Measurements from ENCODE around the gene PLK1.
A peak's percentile ranks its signal among the peaks of the same experiment; 100 is the strongest.

The PLK1 gene

DNA sequence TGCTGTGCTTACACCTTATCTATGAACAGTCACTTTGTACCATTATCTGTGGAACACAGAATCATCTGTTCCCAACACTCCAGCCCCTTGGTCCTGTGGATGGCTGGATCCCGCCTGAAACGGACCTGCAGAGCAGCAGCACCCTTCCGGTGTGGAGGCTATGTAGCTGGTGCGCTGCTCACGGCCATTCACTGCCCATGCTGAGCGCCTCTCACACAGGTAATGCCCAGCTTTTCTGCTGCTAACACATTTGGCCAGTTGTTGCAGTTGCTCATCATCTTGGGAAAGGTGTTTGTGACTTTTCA lies 11.4 kb upstream of the PLK1 start:
- no peaks in the 10 kb centered on the region for H3K4me1 ChIP-seq
- in situ Hi-C loops (cut with MboI; ENCODE audit: low sequenced_read_pairs): no loop called here
- no peaks in the 10 kb centered on the region for H3K9me3 ChIP-seq
- DNase-seq (ENCODE audit: low spot score in 2 of 2): no peak
- no peak overlapping the region for H3K4me3 ChIP-seq
- no peaks in the 10 kb centered on the region for H3K27me3 ChIP-seq (ENCODE audit: low read depth)
- peaks cover 74% of the 10 kb centered on the region for H3K36me3 ChIP-seq (replicated peaks)

DNA sequence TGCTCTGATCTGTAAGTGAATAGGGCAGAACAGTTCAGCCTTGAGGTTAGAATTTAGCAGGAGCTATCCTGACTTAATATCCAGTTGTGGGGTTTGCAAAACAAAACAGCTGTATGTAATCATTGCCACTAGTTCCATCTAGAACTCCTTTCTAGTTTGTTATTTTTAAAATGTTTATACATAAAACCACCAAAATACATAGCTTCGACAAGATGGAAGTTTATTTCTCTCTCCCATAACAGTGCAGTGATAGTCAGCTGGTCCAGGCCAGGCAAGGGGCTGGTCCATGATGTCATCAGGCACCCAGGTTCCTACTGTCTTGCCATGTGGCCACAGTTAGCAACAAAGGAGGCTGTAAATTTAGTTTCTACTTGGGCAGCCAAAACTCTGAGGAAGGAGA lies 10.5 kb upstream of the PLK1 start:
- H3K9me3 ChIP-seq: no peaks in the 10 kb centered on the region
- no peak overlapping the region for H3K4me3 ChIP-seq
- H3K4me1 ChIP-seq: no peaks in the 10 kb centered on the region
- H3K27me3 ChIP-seq (ENCODE audit: low read depth): no peaks in the 10 kb centered on the region
- no peak for DNase-seq (ENCODE audit: low spot score in 2 of 2)
- in situ Hi-C loops (cut with MboI; ENCODE audit: low sequenced_read_pairs): no loop called here
- peaks cover 65% of the 10 kb centered on the region for H3K36me3 ChIP-seq (replicated peaks)

DNA sequence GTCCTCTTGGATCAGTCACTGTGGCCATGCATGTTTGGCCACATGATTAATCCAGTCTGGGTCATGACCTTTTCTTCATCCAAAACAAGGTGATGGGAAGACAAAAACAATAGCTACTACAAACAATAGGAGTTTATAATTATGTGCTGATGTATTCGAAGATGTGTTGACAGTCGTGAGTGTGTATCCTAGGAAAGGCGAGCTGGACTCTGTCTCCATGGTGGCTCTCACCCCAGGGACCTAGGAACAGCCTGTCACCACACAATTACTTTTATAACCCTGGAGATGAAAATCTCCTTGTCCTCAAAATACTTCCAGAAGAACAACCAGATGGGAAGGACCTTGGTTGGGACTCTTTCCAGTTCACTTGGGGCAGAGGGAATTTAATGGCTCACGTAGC lies 9.8 kb upstream of the PLK1 start:
- H3K36me3 ChIP-seq (replicated peaks): peaks cover 58% of the 10 kb centered on the region
- in situ Hi-C loops (cut with MboI; ENCODE audit: low sequenced_read_pairs): no loop called here

GRCh38 chr16:23670137-23670776 lies 8.4 kb upstream of the PLK1 start:
- H3K4me1 ChIP-seq: peaks cover 8% of the 10 kb centered on the region
- no peak for DNase-seq (ENCODE audit: low spot score in 2 of 2)
- in situ Hi-C loops (cut with MboI; ENCODE audit: low sequenced_read_pairs): no loop called here
- no peak overlapping the region for H3K4me3 ChIP-seq
- H3K9me3 ChIP-seq: no peaks in the 10 kb centered on the region
- no peaks in the 10 kb centered on the region for H3K27me3 ChIP-seq (ENCODE audit: low read depth)
- peaks cover 44% of the 10 kb centered on the region for H3K36me3 ChIP-seq (replicated peaks)

More for the DNA sequence above, 9.8 kb upstream of the PLK1 start:
- no peaks in the 10 kb centered on the region for H3K27me3 ChIP-seq (ENCODE audit: low read depth)
- no peaks in the 10 kb centered on the region for H3K9me3 ChIP-seq
- no peak overlapping the region for H3K4me3 ChIP-seq
- H3K4me1 ChIP-seq: peaks cover 4% of the 10 kb centered on the region
- DNase-seq (ENCODE audit: low spot score in 2 of 2): no peak

GRCh38 chr16:23673971-23674614 lies 4.6 kb upstream of the PLK1 start:
- in situ Hi-C loops (cut with MboI; ENCODE audit: low sequenced_read_pairs): no loop called here
- DNase-seq (ENCODE audit: low spot score in 2 of 2): no peak
- Histone ChIP-seq H3K4me3 (no peak overlapping the region), H3K27me3 (ENCODE audit: low read depth) (no peaks in the 10 kb centered on the region), H3K36me3 (replicated peaks) (peaks cover 14% of the 10 kb centered on the region), H3K4me1 (peaks cover 21% of the 10 kb centered on the region), H3K9me3 (no peaks in the 10 kb centered on the region)

DNA sequence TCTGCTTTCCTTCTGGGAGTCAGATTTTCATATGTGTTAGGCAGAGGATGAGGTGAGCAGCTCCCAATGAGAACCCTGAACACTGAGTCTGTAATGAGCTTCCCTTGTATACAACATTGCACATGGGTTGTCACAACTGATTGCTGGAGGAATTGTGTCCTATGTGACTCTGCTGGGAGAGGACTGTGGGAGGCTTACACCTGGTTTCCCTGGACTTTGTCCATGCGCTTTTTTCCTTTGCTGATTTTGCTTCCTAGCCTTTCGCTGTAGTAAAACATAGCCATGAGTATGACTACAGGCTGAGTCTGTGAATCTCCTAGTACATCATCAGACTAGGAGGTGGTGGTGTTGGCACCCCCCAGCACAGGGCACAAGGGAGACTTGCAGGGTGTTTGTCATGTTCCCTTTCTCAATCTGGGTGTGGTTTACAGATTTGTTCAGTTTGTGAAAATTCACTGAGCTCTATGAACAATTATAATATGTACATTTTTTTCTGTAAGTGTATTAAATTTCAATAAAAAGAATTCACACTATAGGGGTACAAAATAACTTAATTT lies 1.7 kb upstream of the PLK1 start:
- in situ Hi-C loops (cut with MboI; ENCODE audit: low sequenced_read_pairs): no loop called here
- H3K4me3 ChIP-seq: no peak overlapping the region
- H3K27me3 ChIP-seq (ENCODE audit: low read depth): no peaks in the 10 kb centered on the region
- no peak for DNase-seq (ENCODE audit: low spot score in 2 of 2)
- H3K9me3 ChIP-seq: no peaks in the 10 kb centered on the region
- peaks cover 29% of the 10 kb centered on the region for H3K4me1 ChIP-seq
- peaks cover 30% of the 10 kb centered on the region for H3K36me3 ChIP-seq (replicated peaks)

GRCh38 chr16:23679274-23679985 lies 741 bp downstream of the PLK1 start:
- Histone ChIP-seq H3K36me3 (replicated peaks) (peaks cover 54% of the 10 kb centered on the region), H3K4me3 (peak overlapping the region; percentile 95), H3K9me3 (no peaks in the 10 kb centered on the region), H3K27me3 (ENCODE audit: low read depth) (no peaks in the 10 kb centered on the region), H3K4me1 (peaks cover 21% of the 10 kb centered on the region)
- peak in 1 of 2 experiments; percentile 70 for DNase-seq (ENCODE audit: low spot score in 2 of 2)
- in situ Hi-C loops (cut with MboI; ENCODE audit: low sequenced_read_pairs): no loop called here

- H3K4me1 ChIP-seq: peaks cover 21% of the 10 kb centered on the region
- H3K4me3 ChIP-seq: peak overlapping the region; percentile 95
- no peak for DNase-seq (ENCODE audit: low spot score in 2 of 2)
- H3K36me3 ChIP-seq (replicated peaks): peaks cover 57% of the 10 kb centered on the region
- in situ Hi-C loops (cut with MboI; ENCODE audit: low sequenced_read_pairs): no loop called here
- no peaks in the 10 kb centered on the region for H3K9me3 ChIP-seq
- no peaks in the 10 kb centered on the region for H3K27me3 ChIP-seq (ENCODE audit: low read depth)
Observed at GRCh38 chr16:23679986-23680336, 1.3 kb downstream of the PLK1 start.

DNA sequence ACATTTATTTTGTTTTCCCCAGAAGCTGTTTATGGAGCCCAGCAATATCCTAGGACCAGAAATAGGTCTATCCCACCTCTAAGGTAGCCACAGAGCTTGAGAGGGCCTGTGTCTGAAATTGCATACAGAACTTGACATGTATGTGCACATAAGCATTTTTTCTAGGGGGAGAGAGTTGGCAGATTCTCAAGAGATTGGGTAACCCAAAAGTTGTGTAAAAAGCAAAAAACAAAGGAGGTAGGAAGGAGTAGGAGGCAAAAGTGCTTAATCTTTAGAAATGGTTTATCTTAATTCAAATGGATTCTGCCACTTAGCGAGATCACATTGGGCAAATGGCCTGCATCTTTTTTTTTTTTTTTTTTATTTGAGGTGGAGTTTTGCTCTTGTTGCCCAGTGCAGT lies 3.5 kb downstream of the PLK1 start:
- H3K4me3 ChIP-seq: no peak overlapping the region
- no peaks in the 10 kb centered on the region for H3K27me3 ChIP-seq (ENCODE audit: low read depth)
- no peaks in the 10 kb centered on the region for H3K9me3 ChIP-seq
- in situ Hi-C loops (cut with MboI; ENCODE audit: low sequenced_read_pairs): no loop called here
- peaks cover 74% of the 10 kb centered on the region for H3K36me3 ChIP-seq (replicated peaks)
- H3K4me1 ChIP-seq: peaks cover 19% of the 10 kb centered on the region
- DNase-seq (ENCODE audit: low spot score in 2 of 2): no peak

- Histone ChIP-seq H3K36me3 (replicated peaks) (peaks cover 87% of the 10 kb centered on the region), H3K4me3 (no peak overlapping the region), H3K27me3 (ENCODE audit: low read depth) (no peaks in the 10 kb centered on the region), H3K9me3 (no peaks in the 10 kb centered on the region), H3K4me1 (peaks cover 8% of the 10 kb centered on the region)
- no peak for DNase-seq (ENCODE audit: low spot score in 2 of 2)
- in situ Hi-C loops (cut with MboI; ENCODE audit: low sequenced_read_pairs): no loop called here
Observed at GRCh38 chr16:23683487-23683886, 4.8 kb downstream of the PLK1 start.

DNA sequence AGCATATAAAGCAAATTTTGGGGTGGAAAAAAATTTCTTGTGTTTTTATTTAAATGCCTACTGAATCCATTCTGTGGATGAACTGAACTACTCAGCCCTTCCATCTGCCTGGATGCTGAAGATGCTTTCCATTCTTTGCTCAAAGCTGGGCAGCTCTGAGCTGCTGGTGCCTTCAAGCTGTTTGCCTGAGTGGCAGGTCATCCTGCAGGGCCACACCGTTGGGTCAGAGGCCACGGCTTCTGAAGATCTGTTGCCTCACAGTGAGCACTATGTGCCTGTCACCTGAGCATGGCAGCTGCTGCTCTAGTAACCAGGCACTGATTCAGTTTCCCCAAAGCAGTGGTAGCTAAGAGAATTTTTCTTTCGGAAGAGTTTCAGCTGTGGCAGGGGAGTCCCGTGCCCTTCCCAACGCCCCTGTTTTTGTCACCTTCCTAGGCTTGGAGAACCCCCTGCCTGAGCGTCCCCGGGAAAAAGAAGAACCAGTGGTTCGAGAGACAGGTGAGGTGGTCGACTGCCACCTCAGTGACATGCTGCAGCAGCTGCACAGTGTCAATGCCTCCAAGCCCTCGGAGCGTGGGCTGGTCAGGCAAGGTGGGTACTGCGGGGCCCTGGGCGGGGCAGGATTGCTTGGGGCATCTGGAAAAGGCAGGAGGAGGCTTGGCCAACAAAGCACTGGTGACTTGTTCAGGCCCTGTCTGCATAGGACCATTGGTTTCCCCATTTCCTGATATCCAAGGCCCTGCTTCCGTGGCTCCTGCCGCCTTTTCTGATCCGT lies 8.5 kb downstream of the PLK1 start:
- Histone ChIP-seq H3K4me3 (no peak overlapping the region), H3K27me3 (ENCODE audit: low read depth) (no peaks in the 10 kb centered on the region), H3K9me3 (no peaks in the 10 kb centered on the region), H3K36me3 (replicated peaks) (peaks cover 96% of the 10 kb centered on the region), H3K4me1 (no peaks in the 10 kb centered on the region)
- in situ Hi-C loops (cut with MboI; ENCODE audit: low sequenced_read_pairs): no loop called here
- DNase-seq (ENCODE audit: low spot score in 2 of 2): no peak

DNA sequence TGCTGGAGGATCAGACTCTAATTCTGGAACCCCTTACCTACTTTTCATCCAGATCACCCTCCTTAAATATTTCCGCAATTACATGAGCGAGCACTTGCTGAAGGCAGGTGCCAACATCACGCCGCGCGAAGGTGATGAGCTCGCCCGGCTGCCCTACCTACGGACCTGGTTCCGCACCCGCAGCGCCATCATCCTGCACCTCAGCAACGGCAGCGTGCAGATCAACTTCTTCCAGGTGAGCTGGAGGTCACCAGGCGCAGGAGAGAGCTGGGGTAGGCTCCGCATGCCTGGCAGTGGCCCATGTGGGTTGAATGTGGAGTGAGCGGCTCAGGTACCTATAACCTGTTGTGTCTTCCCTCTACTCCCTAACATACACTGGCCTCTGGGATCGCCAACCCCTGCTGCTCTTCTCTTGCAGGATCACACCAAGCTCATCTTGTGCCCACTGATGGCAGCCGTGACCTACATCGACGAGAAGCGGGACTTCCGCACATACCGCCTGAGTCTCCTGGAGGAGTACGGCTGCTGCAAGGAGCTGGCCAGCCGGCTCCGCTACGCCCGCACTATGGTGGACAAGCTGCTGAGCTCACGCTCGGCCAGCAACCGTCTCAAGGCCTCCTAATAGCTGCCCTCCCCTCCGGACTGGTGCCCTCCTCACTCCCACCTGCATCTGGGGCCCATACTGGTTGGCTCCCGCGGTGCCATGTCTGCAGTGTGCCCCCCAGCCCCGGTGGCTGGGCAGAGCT lies 10.9 kb downstream of the PLK1 start:
- DNase-seq (ENCODE audit: low spot score in 2 of 2): no peak
- Histone ChIP-seq H3K4me1 (no peaks in the 10 kb centered on the region), H3K27me3 (ENCODE audit: low read depth) (no peaks in the 10 kb centered on the region), H3K4me3 (no peak overlapping the region), H3K9me3 (no peaks in the 10 kb centered on the region), H3K36me3 (replicated peaks) (peaks cover 74% of the 10 kb centered on the region)
- in situ Hi-C loops (cut with MboI; ENCODE audit: low sequenced_read_pairs): no loop called here

DNA sequence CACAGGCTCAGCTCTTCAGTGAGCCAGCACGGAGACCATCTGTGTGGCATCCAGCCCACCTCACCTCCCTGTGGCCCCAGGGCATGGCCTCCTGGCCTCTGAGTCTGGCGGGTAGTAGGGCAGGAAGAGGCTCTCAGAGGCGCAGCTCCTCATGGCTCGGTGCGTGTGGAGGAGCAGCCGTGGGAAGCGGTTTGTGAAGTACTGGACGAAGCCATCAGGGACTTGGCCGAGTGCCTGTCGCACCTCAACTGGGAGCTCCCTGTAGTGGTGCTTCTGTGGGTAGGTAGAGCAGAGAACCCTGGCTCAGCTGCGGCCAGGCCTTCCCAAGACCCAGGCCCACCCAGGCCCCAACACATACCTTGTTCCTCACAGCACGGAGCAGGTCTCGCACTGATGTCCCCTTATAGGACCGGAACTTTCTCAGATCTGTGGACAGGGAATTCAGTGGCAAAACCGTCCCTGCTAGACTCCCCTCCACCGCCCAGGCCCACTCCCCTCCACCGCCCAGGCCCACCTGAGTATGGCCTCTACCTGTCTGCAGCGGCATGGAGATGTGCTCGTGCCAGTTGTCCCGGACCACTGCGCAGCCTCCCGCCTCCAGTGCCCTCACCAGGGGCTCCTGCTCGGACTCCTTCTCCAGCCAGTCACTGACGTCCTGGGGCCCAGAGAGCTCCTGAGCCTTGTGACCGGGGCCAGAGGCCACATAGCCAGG lies 12.2 kb downstream of the PLK1 start:
- in situ Hi-C loops (cut with MboI; ENCODE audit: low sequenced_read_pairs): no loop called here
- peaks cover 63% of the 10 kb centered on the region for H3K36me3 ChIP-seq (replicated peaks)
- H3K4me3 ChIP-seq: no peak overlapping the region
- DNase-seq (ENCODE audit: low spot score in 2 of 2): no peak
- H3K4me1 ChIP-seq: no peaks in the 10 kb centered on the region
- H3K9me3 ChIP-seq: no peaks in the 10 kb centered on the region
- no peaks in the 10 kb centered on the region for H3K27me3 ChIP-seq (ENCODE audit: low read depth)
